Common myeloid progenitor, CD34-positive (primary cell): ENCODE measurements around the gene EFHD1.
A peak's percentile ranks its signal among the peaks of the same experiment; 100 is the strongest.

Source experiments
- CTCF ChIA-PET: fragments of 350-600 bp; sonication (Branson Sonifier 250); formaldehyde crosslinking; loops from one replicate; lab custom pipeline; 2021; ENCODE audit warnings: antibody characterized with exemption; lab: Charles Lee
- POLR2A ChIA-PET: fragments of 350-600 bp; sonication (Branson Sonifier 250); formaldehyde crosslinking; loops from one replicate; lab custom pipeline; 2021; ENCODE audit warnings: antibody characterized with exemption; lab: Charles Lee
- DNase-seq, 3 donors: peaks; one replicate each; pipeline versions ENCODE4 v3.0.0 to v3.0.0-alpha.2; 2013
- H3K27ac ChIP-seq, 2 experiments: 1 replicate in 1 of 2; 2 replicates in 1 of 2; pipeline ENCODE4 v1.7.0; 2013; ENCODE audit warnings: inconsistent platforms in 2 of 2, low read length in 2 of 2, mild to moderate bottlenecking in 2 of 2, low read depth in 1 of 2, moderate library complexity in 1 of 2; ENCODE audit not compliant: severe bottlenecking in 2 of 2, insufficient read depth in 1 of 2, poor library complexity in 1 of 2
- H3K27me3 ChIP-seq, 5 experiments: replicated peaks in 2 of 5; 1 replicate in 3 of 5; 2 replicates in 2 of 5; pipeline versions ENCODE4 v1.6.1 to v1.7.0; 2013; ENCODE audit warnings: low read length in 4 of 5, mild to moderate bottlenecking in 2 of 5, moderate library complexity in 2 of 5, inconsistent platforms in 1 of 5; ENCODE audit not compliant: insufficient read depth in 5 of 5, control insufficient read depth in 4 of 5
- H3K36me3 ChIP-seq, 4 experiments: 1 replicate in 2 of 4; 2 replicates in 2 of 4; pipeline versions ENCODE4 v1.6.1 to v1.7.0; 2013; ENCODE audit warnings: low read length in 3 of 4, control low read depth in 1 of 4, mild to moderate bottlenecking in 1 of 4; ENCODE audit not compliant: control insufficient read depth in 4 of 4, insufficient read depth in 4 of 4
- H3K4me1 ChIP-seq, 4 experiments: 1 replicate in 3 of 4; 2 replicates in 1 of 4; pipeline versions ENCODE4 v1.6.1 to v1.7.1; 2013; ENCODE audit warnings: low read length in 3 of 4, mild to moderate bottlenecking in 3 of 4, control low read depth in 1 of 4, inconsistent platforms in 1 of 4, moderate library complexity in 1 of 4; ENCODE audit not compliant: control insufficient read depth in 4 of 4, insufficient read depth in 4 of 4; ENCODE audit errors: control extremely low read depth in 1 of 4
- H3K4me3 ChIP-seq, 7 experiments: 1 replicate in 4 of 7; 2 replicates in 3 of 7; pipeline versions ENCODE4 v1.5.1 to v1.7.0; 2013; ENCODE audit warnings: mild to moderate bottlenecking in 7 of 7, low read length in 6 of 7, moderate library complexity in 6 of 7, inconsistent platforms in 2 of 7, low read depth in 2 of 7, control low read depth in 1 of 7; ENCODE audit not compliant: insufficient read depth in 4 of 7, control insufficient read depth in 1 of 7; ENCODE audit errors: extremely low read depth in 1 of 7
- H3K9me3 ChIP-seq, 5 experiments: 1 replicate in 4 of 5; 2 replicates in 1 of 5; pipeline versions ENCODE4 v1.6.1 to v1.7.1; 2013; ENCODE audit warnings: low read length in 4 of 5, mild to moderate bottlenecking in 2 of 5, inconsistent platforms in 1 of 5, low read depth in 1 of 5, moderate library complexity in 1 of 5; ENCODE audit not compliant: control insufficient read depth in 4 of 5, insufficient read depth in 2 of 5; ENCODE audit errors: control extremely low read depth in 1 of 5
- WGBS: methylation state at CpG from one replicate; pipeline ENCODE4 v1.1.5; 2013; ENCODE audit not compliant: insufficient coverage; 5-methylcytosine and 5-hydroxymethylcytosine counted together

Gene EFHD1

GRCh38 chr2:232646726-232647125 is 13.3 kb downstream of the EFHD1 start:
- Histone ChIP-seq H3K27me3 (peaks cover 0 to 7% (median 0%) of the 10 kb centered on the region in 5 experiments), H3K9me3 (no peaks in the 10 kb centered on the region), H3K4me1 (no peaks in the 10 kb centered on the region), H3K36me3 (no peaks in the 10 kb centered on the region), H3K4me3 (no peak overlapping the region), H3K27ac (no peak overlapping the region)
- ChIA-PET POLR2A (no interaction called here), CTCF (interaction anchor here (1.9 kb wide), 1 partner anchor 21 kb away, joined by 3 read pairs; no protein-coding TSS in a partner anchor)
- no peak for DNase-seq
- WGBS = 93% methylated on average over 6 of the region's 6 CpGs

- CTCF ChIA-PET = interaction anchor here (1.9 kb wide), 1 partner anchor 20 kb away, joined by 3 read pairs; no protein-coding TSS in a partner anchor
- H3K27ac ChIP-seq = no peak overlapping the region
- POLR2A ChIA-PET = no interaction called here
- no peak for DNase-seq
- no peak overlapping the region for H3K4me3 ChIP-seq
- 96% methylated on average over 4 of the region's 8 CpGs for WGBS
- no peaks in the 10 kb centered on the region for H3K9me3 ChIP-seq
- H3K27me3 ChIP-seq = peaks cover 0 to 7% (median 0%) of the 10 kb centered on the region in 5 experiments
- no peaks in the 10 kb centered on the region for H3K4me1 ChIP-seq
- no peaks in the 10 kb centered on the region for H3K36me3 ChIP-seq
Observed at GRCh38 chr2:232647261-232647660, 13.9 kb downstream of the EFHD1 start.

GRCh38 chr2:232649033-232649432 is 15.6 kb downstream of the EFHD1 start:
- peaks cover 0 to 3% (median 0%) of the 10 kb centered on the region in 5 experiments for H3K27me3 ChIP-seq
- POLR2A ChIA-PET = no interaction called here
- no peaks in the 10 kb centered on the region for H3K36me3 ChIP-seq
- no peak overlapping the region for H3K27ac ChIP-seq
- no peaks in the 10 kb centered on the region for H3K4me1 ChIP-seq
- no peak for DNase-seq
- CTCF ChIA-PET = no interaction called here
- no peak overlapping the region for H3K4me3 ChIP-seq
- 97% methylated on average over 11 of the region's 11 CpGs for WGBS
- H3K9me3 ChIP-seq = no peaks in the 10 kb centered on the region

GRCh38 chr2:232652505-232652851 is 19.1 kb downstream of the EFHD1 start:
- Histone ChIP-seq H3K27me3 (no peaks in the 10 kb centered on the region), H3K36me3 (no peaks in the 10 kb centered on the region), H3K4me3 (no peak overlapping the region), H3K27ac (no peak overlapping the region), H3K9me3 (no peaks in the 10 kb centered on the region), H3K4me1 (no peaks in the 10 kb centered on the region)
- ChIA-PET CTCF (interaction anchor here (1.3 to 1.5 kb wide), 2 partner anchors 9 to 14 kb away, joined by 3 to 4 read pairs; no protein-coding TSS in a partner anchor), POLR2A (no interaction called here)
- DNase-seq = no peak
- WGBS = 90% methylated on average over 3 of the region's 4 CpGs

- CTCF ChIA-PET = interaction anchor here (1.3 to 1.5 kb wide), 2 partner anchors 10 to 15 kb away, joined by 3 to 4 read pairs; no protein-coding TSS in a partner anchor
Observed at GRCh38 chr2:232653441-232653840, 20.0 kb downstream of the EFHD1 start.

GRCh38 chr2:232655392-232655791 is 22.0 kb downstream of the EFHD1 start:
- Histone ChIP-seq H3K36me3 (no peaks in the 10 kb centered on the region), H3K27ac (no peak overlapping the region), H3K4me1 (no peaks in the 10 kb centered on the region), H3K9me3 (no peaks in the 10 kb centered on the region), H3K4me3 (no peak overlapping the region), H3K27me3 (no peaks in the 10 kb centered on the region)
- ChIA-PET POLR2A (no interaction called here), CTCF (no interaction called here)
- 89% methylated on average over 6 of the region's 6 CpGs for WGBS
- DNase-seq = no peak

More at GRCh38 chr2:232653441-232653840, 20.0 kb downstream of the EFHD1 start:
- POLR2A ChIA-PET = no interaction called here
- Histone ChIP-seq H3K27ac (no peak overlapping the region), H3K36me3 (no peaks in the 10 kb centered on the region), H3K9me3 (no peaks in the 10 kb centered on the region), H3K27me3 (no peaks in the 10 kb centered on the region), H3K4me3 (no peak overlapping the region), H3K4me1 (no peaks in the 10 kb centered on the region)
- 97% methylated on average over 7 of the region's 7 CpGs for WGBS
- no peak for DNase-seq

GRCh38 chr2:232658217-232658785 is 24.9 kb downstream of the EFHD1 start:
- Histone ChIP-seq H3K27me3 (no peaks in the 10 kb centered on the region), H3K4me3 (no peak overlapping the region), H3K36me3 (no peaks in the 10 kb centered on the region), H3K4me1 (no peaks in the 10 kb centered on the region), H3K27ac (no peak overlapping the region), H3K9me3 (no peaks in the 10 kb centered on the region)
- 57% methylated on average over 4 of the region's 7 CpGs for WGBS
- peak in 1 of 3 donors; percentile 29 for DNase-seq
- POLR2A ChIA-PET = no interaction called here
- CTCF ChIA-PET = no interaction called here
